ENCODE data around the gene FAM163A.

Gene FAM163A

GRCh38 chr1:179779645-179780272 lies 36.7 kb downstream of the FAM163A start:
- TF ChIP-seq CTCF (IDR thresholded peaks at IDR 0.05; ENCODE audit: borderline replicate concordance, extremely low read depth, low read length, poor library complexity, severe bottlenecking) (no peak), EZH2 (IDR thresholded peaks at IDR 0.05; ENCODE audit: borderline replicate concordance, low read depth, low read length, severe bottlenecking) (no peak)
- no peaks in the 10 kb centered on the region for H3K36me3 ChIP-seq (ENCODE audit: insufficient read depth, low read length)
- no peak overlapping the region for H3K4me2 ChIP-seq (ENCODE audit: insufficient read depth, low read length)
- H3K9me3 ChIP-seq (ENCODE audit: insufficient read depth, low read length, severe bottlenecking): no peaks in the 10 kb centered on the region
- no peak overlapping the region for H3K9ac ChIP-seq (ENCODE audit: low read depth, low read length)
- H2AFZ ChIP-seq (ENCODE audit: low read depth, low read length): no peak overlapping the region
- no peak overlapping the region for H3K27ac ChIP-seq (ENCODE audit: low read length)
- H3K79me2 ChIP-seq (ENCODE audit: insufficient read depth, low read length): no peaks in the 10 kb centered on the region
- no peaks in the 10 kb centered on the region for H4K20me1 ChIP-seq (ENCODE audit: insufficient read depth, low read length)
- no peaks in the 10 kb centered on the region for H3K4me1 ChIP-seq (ENCODE audit: insufficient read depth, low read length)
- H3K27me3 ChIP-seq (ENCODE audit: insufficient read depth, low read length, poor library complexity): peaks cover 20% of the 10 kb centered on the region
- H3K4me3 ChIP-seq (ENCODE audit: low read depth in 1 of 2, low read length in 2 of 2): no peak overlapping the region
- ATAC-seq (ENCODE audit: insufficient read depth, low read depth) (no peak), DNase-seq (no peak)

- H3K4me1 ChIP-seq (ENCODE audit: insufficient read depth, low read length): no peaks in the 10 kb centered on the region
- no peaks in the 10 kb centered on the region for H3K9me3 ChIP-seq (ENCODE audit: insufficient read depth, low read length, severe bottlenecking)
- no peaks in the 10 kb centered on the region for H3K36me3 ChIP-seq (ENCODE audit: insufficient read depth, low read length)
- H3K9ac ChIP-seq (ENCODE audit: low read depth, low read length): no peak overlapping the region
- no peaks in the 10 kb centered on the region for H3K79me2 ChIP-seq (ENCODE audit: insufficient read depth, low read length)
- no peak overlapping the region for H3K4me2 ChIP-seq (ENCODE audit: insufficient read depth, low read length)
- peaks cover 34% of the 10 kb centered on the region for H3K27me3 ChIP-seq (ENCODE audit: insufficient read depth, low read length, poor library complexity)
- H4K20me1 ChIP-seq (ENCODE audit: insufficient read depth, low read length): peaks cover 2% of the 10 kb centered on the region; the same call in 1 of the 2 replicates
- H3K4me3 ChIP-seq (ENCODE audit: low read depth in 1 of 2, low read length in 2 of 2): no peak overlapping the region
- no peak overlapping the region for H3K27ac ChIP-seq (ENCODE audit: low read length)
- ATAC-seq (ENCODE audit: insufficient read depth, low read depth) (no peak), DNase-seq (no peak)
- H2AFZ ChIP-seq (ENCODE audit: low read depth, low read length): no peak overlapping the region
- TF ChIP-seq EZH2 (IDR thresholded peaks at IDR 0.05; ENCODE audit: borderline replicate concordance, low read depth, low read length, severe bottlenecking) (no peak), CTCF (IDR thresholded peaks at IDR 0.05; ENCODE audit: borderline replicate concordance, extremely low read depth, low read length, poor library complexity, severe bottlenecking) (no peak)
Measured at GRCh38 chr1:179781962-179782361, 38.9 kb downstream of the FAM163A start.

GRCh38 chr1:179785031-179785431 lies 41.9 kb downstream of the FAM163A start:
- no peak overlapping the region for H3K4me2 ChIP-seq (ENCODE audit: insufficient read depth, low read length)
- peaks cover 42% of the 10 kb centered on the region for H3K27me3 ChIP-seq (ENCODE audit: insufficient read depth, low read length, poor library complexity)
- peaks cover 2% of the 10 kb centered on the region; the same call in 1 of the 2 replicates for H4K20me1 ChIP-seq (ENCODE audit: insufficient read depth, low read length)
- TF ChIP-seq EZH2 (IDR thresholded peaks at IDR 0.05; ENCODE audit: borderline replicate concordance, low read depth, low read length, severe bottlenecking) (no peak), CTCF (IDR thresholded peaks at IDR 0.05; ENCODE audit: borderline replicate concordance, extremely low read depth, low read length, poor library complexity, severe bottlenecking) (no peak)
- H3K4me3 ChIP-seq (ENCODE audit: low read depth in 1 of 2, low read length in 2 of 2): no peak overlapping the region
- H3K36me3 ChIP-seq (ENCODE audit: insufficient read depth, low read length): no peaks in the 10 kb centered on the region
- H3K27ac ChIP-seq (ENCODE audit: low read length): no peak overlapping the region
- no peak overlapping the region for H3K9ac ChIP-seq (ENCODE audit: low read depth, low read length)
- no peak for DNase-seq
- H2AFZ ChIP-seq (ENCODE audit: low read depth, low read length): no peak overlapping the region
- H3K4me1 ChIP-seq (ENCODE audit: insufficient read depth, low read length): no peaks in the 10 kb centered on the region
- no peaks in the 10 kb centered on the region for H3K9me3 ChIP-seq (ENCODE audit: insufficient read depth, low read length, severe bottlenecking)
- no peak for ATAC-seq (ENCODE audit: insufficient read depth, low read depth)
- no peaks in the 10 kb centered on the region for H3K79me2 ChIP-seq (ENCODE audit: insufficient read depth, low read length)

Data from DND-41 (cell line).